HEK293 (cell line): Measurements from ENCODE around the gene PTGER2.

Source experiments
- CTCF ChIA-PET: fragments of 350-600 bp; formaldehyde crosslinking; extraction: SDS; loops from one replicate; lab custom pipeline; 2021; ENCODE audit warnings: antibody characterized with exemption; lab: Yijun Ruan, JAX
- POLR2A ChIA-PET: fragments of 300-600 bp; formaldehyde crosslinking; extraction: SDS; loops from one replicate; lab custom pipeline; 2020; ENCODE audit warnings: antibody characterized with exemption, inconsistent platforms; lab: Yijun Ruan, JAX
- H3K27ac ChIP-seq: fragments of 200-500 bp; sonication (Bioruptor generic); 2 replicates; pipeline ENCODE4 v1.5.1; 2014; ENCODE audit warnings: low read depth, low read length, control low read depth, inconsistent platforms; ENCODE audit errors: extremely low read depth
- H3K36me3 ChIP-seq, 2 experiments: fragments of 200-500 bp in 1 of 2; sonication (Bioruptor generic) in 1 of 2; 1 replicate in 1 of 2; 2 replicates in 1 of 2; pipeline ENCODE4 v1.5.1; 2014 to 2017; ENCODE audit warnings: inconsistent platforms in 2 of 2, low read length in 2 of 2; ENCODE audit not compliant: control insufficient read depth in 2 of 2, insufficient read depth in 1 of 2
- H3K4me1 ChIP-seq: fragments of 200-500 bp; sonication (Bioruptor generic); 2 replicates; pipeline ENCODE4 v1.5.1; 2014; ENCODE audit warnings: mild to moderate bottlenecking, low read length, inconsistent platforms; ENCODE audit not compliant: control insufficient read depth, insufficient read depth
- H3K4me3 ChIP-seq: 2 replicates; pipeline ENCODE4 v1.5.1; 2011; ENCODE audit warnings: low read depth, mild to moderate bottlenecking, control low read depth, low read length, moderate library complexity
- H3K9me3 ChIP-seq: fragments of 200-500 bp; sonication (Bioruptor generic); 2 replicates; pipeline ENCODE4 v1.5.1; 2014; ENCODE audit warnings: low read depth, low read length, inconsistent platforms; ENCODE audit not compliant: control insufficient read depth, insufficient read depth
- GLIS2 ChIP-seq: fragments of 450-650 bp; formaldehyde crosslinking; IDR thresholded peaks from 2 replicates; pipeline ENCODE4 v1.5.1; 2016; ENCODE audit warnings: missing biosample characterization, missing genetic modification characterization
- HOXA7 ChIP-seq: sonication (generic); formaldehyde crosslinking; IDR thresholded peaks from 2 replicates; pipeline ENCODE4 v1.8.1; 2022; ENCODE audit warnings: missing genetic modification reagents, borderline replicate concordance
- HOXD13 ChIP-seq: sonication (generic); formaldehyde crosslinking; IDR thresholded peaks from 2 replicates; pipeline ENCODE4 v1.8.0; 2022; ENCODE audit warnings: missing genetic modification reagents, borderline replicate concordance
- KLF16 ChIP-seq: fragments of 450-650 bp; formaldehyde crosslinking; IDR thresholded peaks from 2 replicates; pipeline ENCODE4 v1.5.1; 2017; ENCODE audit warnings: missing biosample characterization, missing genetic modification characterization
- KLF17 ChIP-seq: fragments of 450-650 bp; formaldehyde crosslinking; IDR thresholded peaks from 2 replicates; pipeline ENCODE4 v1.5.1; 2016; ENCODE audit warnings: missing biosample characterization, missing genetic modification characterization
- MEIS1 ChIP-seq: sonication (generic); formaldehyde crosslinking; IDR thresholded peaks from 2 replicates; pipeline ENCODE4 v1.8.1; 2022; ENCODE audit warnings: missing genetic modification reagents, mild to moderate bottlenecking, borderline replicate concordance
- OVOL3 ChIP-seq: fragments of 450-650 bp; formaldehyde crosslinking; IDR thresholded peaks from 2 replicates; pipeline ENCODE4 v1.5.1; 2016; ENCODE audit warnings: missing biosample characterization, missing genetic modification characterization
- RBAK ChIP-seq: fragments of 450-650 bp; formaldehyde crosslinking; IDR thresholded peaks from 2 replicates; pipeline ENCODE4 v1.5.1; 2016; ENCODE audit warnings: missing biosample characterization, missing genetic modification characterization
- ZBTB11 ChIP-seq: fragments of 450-650 bp; formaldehyde crosslinking; conservative IDR thresholded peaks from 2 replicates; pipeline ENCODE4 v1.5.1; 2016; ENCODE audit warnings: low read depth, missing biosample characterization, missing genetic modification characterization
- ZBTB7A ChIP-seq: fragments of 450-650 bp; formaldehyde crosslinking; IDR thresholded peaks from 2 replicates; pipeline ENCODE4 v1.5.1; 2016; ENCODE audit warnings: low read depth, missing biosample characterization, missing genetic modification characterization
- ZFHX2 ChIP-seq: fragments of 450-650 bp; formaldehyde crosslinking; conservative IDR thresholded peaks from 2 replicates; pipeline ENCODE4 v1.5.1; 2016; ENCODE audit warnings: missing biosample characterization, missing genetic modification characterization
- ZIC2 ChIP-seq: fragments of 450-650 bp; formaldehyde crosslinking; IDR thresholded peaks from 2 replicates; pipeline ENCODE4 v1.5.1; 2016; ENCODE audit warnings: missing biosample characterization, missing genetic modification characterization
- ZNF140 ChIP-seq: fragments of 450-650 bp; formaldehyde crosslinking; IDR thresholded peaks from 2 replicates; pipeline ENCODE4 v1.5.1; 2016; ENCODE audit warnings: missing biosample characterization, missing genetic modification characterization
- ZNF155 ChIP-seq: fragments of 450-650 bp; formaldehyde crosslinking; IDR thresholded peaks from 2 replicates; pipeline ENCODE4 v1.5.1; 2016; ENCODE audit warnings: missing biosample characterization, missing genetic modification characterization
- ZNF16 ChIP-seq: fragments of 450-650 bp; formaldehyde crosslinking; IDR thresholded peaks from 2 replicates; pipeline ENCODE4 v1.5.1; 2016; ENCODE audit warnings: low read depth, missing biosample characterization, missing genetic modification characterization
- ZNF175 ChIP-seq: fragments of 450-650 bp; formaldehyde crosslinking; IDR thresholded peaks from 2 replicates; pipeline ENCODE4 v1.5.1; 2016; ENCODE audit warnings: missing biosample characterization, missing genetic modification characterization
- ZNF214 ChIP-seq: fragments of 450-650 bp; formaldehyde crosslinking; IDR thresholded peaks from 2 replicates; pipeline ENCODE4 v1.5.1; 2017; ENCODE audit warnings: missing biosample characterization, mild to moderate bottlenecking, missing genetic modification characterization, borderline replicate concordance
- ZNF221 ChIP-seq: fragments of 450-650 bp; formaldehyde crosslinking; IDR thresholded peaks from 2 replicates; pipeline ENCODE4 v1.5.1; 2017; ENCODE audit warnings: missing biosample characterization, missing genetic modification characterization, borderline replicate concordance
- ZNF223 ChIP-seq: fragments of 450-650 bp; formaldehyde crosslinking; IDR thresholded peaks from 2 replicates; pipeline ENCODE4 v1.5.1; 2016; ENCODE audit warnings: missing biosample characterization, missing genetic modification characterization
- ZNF433 ChIP-seq: fragments of 450-650 bp; formaldehyde crosslinking; IDR thresholded peaks from 2 replicates; pipeline ENCODE4 v1.5.1; 2016; ENCODE audit warnings: missing biosample characterization, missing genetic modification characterization, low read depth
- ZNF48 ChIP-seq: fragments of 450-650 bp; formaldehyde crosslinking; IDR thresholded peaks from 2 replicates; pipeline ENCODE4 v1.5.1; 2016; ENCODE audit warnings: missing biosample characterization, missing genetic modification characterization
- ZNF548 ChIP-seq: fragments of 450-650 bp; formaldehyde crosslinking; IDR thresholded peaks from 2 replicates; pipeline ENCODE4 v1.5.1; 2016; ENCODE audit warnings: missing biosample characterization, missing genetic modification characterization
- ZNF555 ChIP-seq: fragments of 450-650 bp; formaldehyde crosslinking; conservative IDR thresholded peaks from 2 replicates; pipeline ENCODE4 v1.5.1; 2017; ENCODE audit warnings: missing biosample characterization, mild to moderate bottlenecking, missing genetic modification characterization, inconsistent platforms
- ZNF580 ChIP-seq: fragments of 450-650 bp; formaldehyde crosslinking; IDR thresholded peaks from 2 replicates; pipeline ENCODE4 v1.5.1; 2016; ENCODE audit warnings: missing biosample characterization, missing genetic modification characterization
- ZNF621 ChIP-seq: fragments of 450-650 bp; formaldehyde crosslinking; IDR thresholded peaks from 2 replicates; pipeline ENCODE4 v1.5.1; 2017; ENCODE audit warnings: missing biosample characterization, missing genetic modification characterization
- ZNF629 ChIP-seq: fragments of 450-650 bp; formaldehyde crosslinking; IDR thresholded peaks from 2 replicates; pipeline ENCODE4 v1.5.1; 2017; ENCODE audit warnings: missing biosample characterization, missing genetic modification characterization
- ZNF639 ChIP-seq: fragments of 450-650 bp; formaldehyde crosslinking; IDR thresholded peaks from 2 replicates; pipeline ENCODE4 v1.5.1; 2016; ENCODE audit warnings: missing biosample characterization, missing genetic modification characterization
- ZNF664 ChIP-seq: fragments of 450-650 bp; formaldehyde crosslinking; IDR thresholded peaks from 2 replicates; pipeline ENCODE4 v1.5.1; 2016; ENCODE audit warnings: missing biosample characterization, missing genetic modification characterization
- ZNF707 ChIP-seq: fragments of 450-650 bp; formaldehyde crosslinking; IDR thresholded peaks from 2 replicates; pipeline ENCODE4 v1.5.1; 2016; ENCODE audit warnings: missing biosample characterization, missing genetic modification characterization
- ZNF776 ChIP-seq: fragments of 450-650 bp; formaldehyde crosslinking; IDR thresholded peaks from 2 replicates; pipeline ENCODE4 v1.5.0; 2017; ENCODE audit warnings: missing biosample characterization, missing genetic modification characterization, borderline replicate concordance
- ZSCAN18 ChIP-seq: fragments of 450-650 bp; formaldehyde crosslinking; IDR thresholded peaks from 2 replicates; pipeline ENCODE4 v1.5.1; 2016; ENCODE audit warnings: missing biosample characterization, missing genetic modification characterization
- ZXDB ChIP-seq: fragments of 450-650 bp; formaldehyde crosslinking; IDR thresholded peaks from 2 replicates; pipeline ENCODE4 v1.5.1; 2016; ENCODE audit warnings: missing biosample characterization, missing genetic modification characterization

The PTGER2 gene

GRCh38 chr14:52313903-52314594 lies at the start of gene PTGER2:
PTGER2 (plus strand) TSS chr14:52314312; CDS start chr14:52314549, 237 bp downstream.
- ChIA-PET POLR2A (interaction anchor here (0.8 to 1.4 kb wide), 6 partner anchors 29 to 249 kb away, joined by 3 to 4 read pairs (median 3); partner anchors contain the start of genes GPR137C and TXNDC16), CTCF (interaction anchor here (0.7 to 2.0 kb wide), 3 partner anchors 10 to 34 kb away, joined by 3 to 8 read pairs (median 3); no protein-coding TSS in a partner anchor)
- H3K4me3 ChIP-seq = peak within 1 kb of the TSS; percentile 57
- TF ChIP-seq HOXA7 (CRISPR knock-in tag) (no peak), OVOL3 (tag by site-specific recombination) (no peak), MEIS1 (CRISPR knock-in tag) (no peak), ZNF664 (tag by site-specific recombination) (no peak), ZNF555 (tag by site-specific recombination) (no peak), ZNF776 (tag by site-specific recombination) (no peak), ZNF214 (tag by site-specific recombination) (no peak), ZNF221 (tag by site-specific recombination) (no peak), KLF16 (tag by site-specific recombination) (0 out of 2 replicates have a peak, but pooled peaks have one; percentile 44), ZBTB11 (tag by site-specific recombination) (no peak), ZFHX2 (peak; percentile 95), ZXDB (tag by site-specific recombination) (no peak; the same call in 1 of the 2 replicates), ZNF48 (tag by site-specific recombination) (no peak), KLF17 (tag by site-specific recombination) (no peak; the same call in 1 of the 2 replicates), ZNF223 (tag by site-specific recombination) (no peak), RBAK (tag by site-specific recombination) (no peak), ZNF621 (tag by site-specific recombination) (no peak), GLIS2 (tag by site-specific recombination) (peak; percentile 98), ZNF707 (tag by site-specific recombination) (no peak), ZIC2 (tag by site-specific recombination) (peak; percentile 99), ZNF433 (tag by site-specific recombination) (no peak), ZNF16 (no peak), ZNF548 (tag by site-specific recombination) (no peak), ZNF639 (tag by site-specific recombination) (no peak), HOXD13 (CRISPR knock-in tag) (no peak), ZNF140 (no peak), ZBTB7A (tag by site-specific recombination) (no peak), ZNF629 (tag by site-specific recombination) (peak; percentile 69), ZNF155 (tag by site-specific recombination) (no peak), ZNF580 (tag by site-specific recombination) (no peak), ZNF175 (no peak), ZSCAN18 (tag by site-specific recombination) (no peak)

More at GRCh38 chr14:52313903-52314594, at the start of gene PTGER2:
- Histone ChIP-seq H3K27ac (peak within 1 kb of the TSS; percentile 66; the same call in 1 of the 2 replicates), H3K9me3 (no peaks in the 10 kb centered on the region), H3K36me3 (no peaks in the 10 kb centered on the region), H3K4me1 (no peaks in the 10 kb centered on the region; the same call in 1 of the 2 replicates)
